ENCODE data around the gene CNRIP1. TPM values are rescaled to one million over a fixed set of nuclear protein-coding genes. Genes with fewer than 3 reads are reported as not detected.
A peak's percentile ranks its signal among the peaks of the same experiment; 100 is the strongest.

The CNRIP1 gene
- total RNA-seq, 1 donor from 2014 or later, result not detected

DNA sequence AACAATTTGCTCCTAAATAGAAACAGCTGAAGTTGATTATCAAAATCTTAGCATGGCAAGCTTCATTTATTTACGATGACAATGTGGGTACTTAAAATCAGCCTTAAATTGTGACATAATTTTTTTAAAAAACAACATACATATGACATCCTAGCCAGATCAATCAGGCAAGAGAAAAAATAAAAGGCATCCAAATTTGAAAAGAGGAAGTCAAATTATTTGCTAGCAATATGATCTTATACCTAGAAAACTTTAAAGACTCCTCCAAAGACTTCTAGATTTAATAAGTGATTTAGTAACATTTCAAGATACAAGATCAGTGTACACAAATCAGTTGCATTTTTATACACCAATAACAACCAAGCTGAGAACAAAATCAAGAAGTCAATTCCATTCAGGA is 53.1 kb downstream of the CNRIP1 start:
- TF ChIP-seq, protein P1, sequence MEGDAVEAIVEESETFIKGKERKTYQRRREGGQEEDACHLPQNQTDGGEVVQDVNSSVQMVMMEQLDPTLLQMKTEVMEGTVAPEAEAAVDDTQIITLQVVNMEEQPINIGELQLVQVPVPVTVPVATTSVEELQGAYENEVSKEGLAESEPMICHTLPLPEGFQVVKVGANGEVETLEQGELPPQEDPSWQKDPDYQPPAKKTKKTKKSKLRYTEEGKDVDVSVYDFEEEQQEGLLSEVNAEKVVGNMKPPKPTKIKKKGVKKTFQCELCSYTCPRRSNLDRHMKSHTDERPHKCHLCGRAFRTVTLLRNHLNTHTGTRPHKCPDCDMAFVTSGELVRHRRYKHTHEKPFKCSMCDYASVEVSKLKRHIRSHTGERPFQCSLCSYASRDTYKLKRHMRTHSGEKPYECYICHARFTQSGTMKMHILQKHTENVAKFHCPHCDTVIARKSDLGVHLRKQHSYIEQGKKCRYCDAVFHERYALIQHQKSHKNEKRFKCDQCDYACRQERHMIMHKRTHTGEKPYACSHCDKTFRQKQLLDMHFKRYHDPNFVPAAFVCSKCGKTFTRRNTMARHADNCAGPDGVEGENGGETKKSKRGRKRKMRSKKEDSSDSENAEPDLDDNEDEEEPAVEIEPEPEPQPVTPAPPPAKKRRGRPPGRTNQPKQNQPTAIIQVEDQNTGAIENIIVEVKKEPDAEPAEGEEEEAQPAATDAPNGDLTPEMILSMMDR (IDR thresholded peaks at IDR 0.05), result no peak
- Mint-ChIP-seq H3K4me3 (no peak overlapping the region), H3K27me3 (no peaks in the 10 kb centered on the region), H3K9me3 (peaks cover 2% of the 10 kb centered on the region), H3K27ac (no peak overlapping the region), H3K4me1 (peaks cover 5% of the 10 kb centered on the region), H3K36me3 (ENCODE audit: low read depth) (no peaks in the 10 kb centered on the region)
- intact Hi-C loops (cut with micrococcal nuclease), result no loop called here
- ChIA-PET CTCF (interaction anchor here (0.8 to 1.2 kb wide), 2 partner anchors 15 to 70 kb away, joined by 3 to 5 read pairs; no protein-coding TSS in a partner anchor), POLR2A (no interaction called here)
- ATAC-seq (ENCODE audit: low read depth), result no peak
- DNase-seq, result no peak

DNA sequence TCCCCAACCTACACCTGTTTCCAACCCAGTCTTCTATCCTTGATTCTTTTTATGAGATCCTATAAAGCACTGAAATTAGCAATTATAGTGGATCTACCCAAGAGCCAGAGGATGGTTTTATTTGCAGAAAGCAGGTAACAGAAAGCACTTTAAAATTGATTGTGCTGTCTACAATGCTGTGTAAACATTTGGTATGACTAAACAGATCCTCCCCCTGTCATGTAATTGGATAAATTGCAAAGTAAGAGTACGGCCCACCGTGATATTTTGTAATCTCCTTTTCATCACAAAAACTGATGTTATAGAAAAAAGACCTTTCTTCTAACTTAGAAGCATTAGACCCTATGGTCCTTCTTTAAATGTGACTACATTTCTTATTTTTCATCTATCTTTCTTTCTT is 56.1 kb downstream of the CNRIP1 start:
- no peak for ATAC-seq (ENCODE audit: low read depth)
- no peaks in the 10 kb centered on the region for H3K36me3 Mint-ChIP-seq (ENCODE audit: low read depth)
- H3K4me1 Mint-ChIP-seq, result peaks cover 5% of the 10 kb centered on the region
- CTCF ChIA-PET, result no interaction called here
- intact Hi-C loops (cut with micrococcal nuclease), result no loop called here
- no peaks in the 10 kb centered on the region for H3K27me3 Mint-ChIP-seq
- no peak overlapping the region for H3K4me3 Mint-ChIP-seq
- POLR2A ChIA-PET, result no interaction called here
- no peak overlapping the region for H3K27ac Mint-ChIP-seq
- DNase-seq, result no peak
- TF ChIP-seq, protein P1 (IDR thresholded peaks at IDR 0.05), result no peak
- H3K9me3 Mint-ChIP-seq, result peaks cover 2% of the 10 kb centered on the region

DNA sequence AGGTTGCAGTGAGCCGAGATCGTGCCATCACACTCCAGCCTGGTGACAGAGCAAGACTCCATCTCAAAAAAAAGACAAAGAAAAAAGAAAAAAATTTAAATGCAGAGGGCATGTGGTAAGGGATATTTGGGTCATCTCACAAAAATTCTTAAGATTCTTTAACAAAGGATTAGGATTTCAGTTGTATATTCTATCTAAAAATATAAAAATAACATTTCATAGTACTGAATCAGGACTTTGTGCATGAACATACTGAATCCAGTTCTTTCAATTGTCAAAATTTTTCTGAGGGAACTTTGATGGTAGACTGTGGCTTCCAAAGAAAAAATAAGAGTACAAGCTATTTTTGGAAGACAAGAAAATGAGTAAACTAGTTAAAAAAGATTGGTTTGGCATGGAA is 60.9 kb downstream of the CNRIP1 start:
- ATAC-seq (ENCODE audit: low read depth) (no peak), DNase-seq (no peak)
- ChIA-PET POLR2A (no interaction called here), CTCF (no interaction called here)
- peaks cover 12% of the 10 kb centered on the region for H3K4me1 Mint-ChIP-seq
- no peaks in the 10 kb centered on the region for H3K36me3 Mint-ChIP-seq (ENCODE audit: low read depth)
- no peaks in the 10 kb centered on the region for H3K27me3 Mint-ChIP-seq
- H3K4me3 Mint-ChIP-seq, result no peak overlapping the region
- intact Hi-C loops (cut with micrococcal nuclease), result no loop called here
- TF ChIP-seq, protein P1 (IDR thresholded peaks at IDR 0.05), result no peak
- H3K9me3 Mint-ChIP-seq, result no peaks in the 10 kb centered on the region
- no peak overlapping the region for H3K27ac Mint-ChIP-seq

DNA sequence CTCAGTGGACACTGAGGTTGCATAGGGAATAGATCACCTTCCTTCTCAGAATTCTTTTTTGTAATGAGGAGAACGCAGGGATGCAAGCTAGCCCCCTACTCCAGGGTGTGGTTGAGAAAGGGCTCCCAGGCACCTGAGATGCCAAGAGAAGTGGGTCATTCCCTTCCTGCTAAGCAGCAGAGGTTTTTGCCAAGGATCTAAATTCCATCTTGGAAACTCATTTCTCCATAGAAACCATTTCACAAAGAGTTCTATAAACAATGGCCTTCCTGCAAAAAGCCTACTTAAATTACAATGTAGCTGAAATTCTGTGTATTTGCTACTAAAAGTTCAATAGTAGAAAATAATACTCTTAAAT is 63.7 kb downstream of the CNRIP1 start:
- Mint-ChIP-seq H3K4me1 (peaks cover 19% of the 10 kb centered on the region), H3K4me3 (no peak overlapping the region), H3K27me3 (no peaks in the 10 kb centered on the region), H3K9me3 (no peaks in the 10 kb centered on the region), H3K36me3 (ENCODE audit: low read depth) (peaks cover 10% of the 10 kb centered on the region), H3K27ac (no peak overlapping the region)
- DNase-seq (no peak), ATAC-seq (ENCODE audit: low read depth) (no peak)
- intact Hi-C loops (cut with micrococcal nuclease), result no loop called here
- TF ChIP-seq, protein P1 (IDR thresholded peaks at IDR 0.05), result no peak
- ChIA-PET CTCF (no interaction called here), POLR2A (no interaction called here)

DNA sequence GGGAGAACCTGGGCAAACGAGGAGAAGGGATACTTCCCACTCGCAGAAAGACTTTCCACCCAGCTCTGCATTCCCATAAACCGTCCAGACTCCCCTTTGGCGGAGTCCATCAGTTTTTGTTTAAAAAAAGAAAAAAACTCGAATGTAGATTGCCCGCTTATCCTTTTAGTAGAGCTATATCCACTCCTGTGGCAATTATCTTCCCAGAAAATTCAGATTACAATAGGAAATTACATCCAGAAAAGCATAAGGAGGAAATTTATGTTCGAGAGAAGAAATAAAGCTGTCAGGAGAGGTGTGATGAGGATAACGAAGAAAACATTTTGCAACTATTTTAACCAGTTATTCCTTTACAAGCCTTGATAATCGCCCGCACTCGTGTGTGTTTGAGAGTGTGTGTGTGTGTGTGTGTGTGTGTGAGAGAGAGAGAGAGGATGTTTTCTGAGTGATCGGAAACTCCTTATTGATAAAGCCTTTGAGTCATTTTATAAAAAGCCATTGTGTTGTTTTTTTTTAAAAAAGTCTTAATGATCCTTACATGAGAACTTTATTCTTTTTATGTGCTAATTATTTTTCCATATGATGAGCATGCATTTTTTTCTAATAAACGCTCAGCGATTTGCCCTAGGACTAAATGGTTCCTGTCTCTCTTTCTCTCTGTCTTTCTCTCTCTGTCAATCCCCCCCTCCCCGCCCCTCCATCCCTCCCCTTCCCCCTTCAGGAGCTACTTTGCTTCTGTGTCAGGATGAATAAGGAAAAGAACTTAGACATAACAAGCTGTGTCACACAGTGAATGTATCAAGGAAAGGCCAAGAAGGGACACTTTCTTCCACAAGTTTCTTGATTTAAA is 66.3 kb downstream of the CNRIP1 start:
- peaks cover 35% of the 10 kb centered on the region for H3K4me1 Mint-ChIP-seq
- H3K4me3 Mint-ChIP-seq, result peak overlapping the region; percentile 96
- no peak for DNase-seq
- H3K27ac Mint-ChIP-seq, result peak overlapping the region; percentile 95
- ChIA-PET CTCF (interaction anchor here (0.7 to 1.7 kb wide), 5 partner anchors 56 to 205 kb away, joined by 3 to 6 read pairs (median 3); no protein-coding TSS in a partner anchor), POLR2A (interaction anchor here (0.7 to 3.7 kb wide), 10 partner anchors 29 to 454 kb away, joined by 3 to 24 read pairs (median 6); partner anchors contain the start of genes PLEK and PNO1)
- peaks cover 22% of the 10 kb centered on the region for H3K36me3 Mint-ChIP-seq (ENCODE audit: low read depth)
- no peaks in the 10 kb centered on the region for H3K27me3 Mint-ChIP-seq
- no peak for ATAC-seq (ENCODE audit: low read depth)
- H3K9me3 Mint-ChIP-seq, result no peaks in the 10 kb centered on the region
- TF ChIP-seq, protein P1 (IDR thresholded peaks at IDR 0.05), result no peak
- intact Hi-C loops (cut with micrococcal nuclease), result loop anchor here (5.0 kb wide), 2 partner anchors 534 to 654 kb away; no protein-coding TSS in a partner anchor

All from activated B cell treated with CpG ODN at 0.5 μM for 24 hours (primary cell).